KMS-11 (cell line): Measurements from ENCODE around the gene PTPRN2.

Experiments
- H2AFZ ChIP-seq: fragments of 200-600 bp; sonication (generic); 2 replicates; pipeline ENCODE4 v1.6.1; 2016; ENCODE audit warnings: antibody characterized with exemption, mixed run types, low read depth
- H3K27ac ChIP-seq: fragments of 200-600 bp; sonication (generic); 2 replicates; pipeline ENCODE4 v1.6.1; 2016; ENCODE audit warnings: mild to moderate bottlenecking, mixed run types
- H3K27me3 ChIP-seq: fragments of 200-600 bp; sonication (generic); 2 replicates; pipeline ENCODE4 v1.6.1; 2017; ENCODE audit warnings: mild to moderate bottlenecking, low read depth, mixed run types, moderate library complexity; ENCODE audit not compliant: insufficient read depth
- H3K36me3 ChIP-seq: fragments of 200-600 bp; sonication (generic); 2 replicates; pipeline ENCODE4 v1.6.1; 2017; ENCODE audit warnings: mild to moderate bottlenecking, mixed run types; ENCODE audit not compliant: insufficient read depth
- H3K4me1 ChIP-seq: fragments of 200-600 bp; sonication (generic); 2 replicates; pipeline ENCODE4 v1.6.1; 2016; ENCODE audit warnings: mild to moderate bottlenecking, low read depth, mixed run types; ENCODE audit not compliant: poor library complexity, severe bottlenecking
- H3K4me2 ChIP-seq: fragments of 200-600 bp; sonication (generic); 2 replicates; pipeline ENCODE4 v1.7.0; 2016; ENCODE audit warnings: mild to moderate bottlenecking, mixed run types
- H3K4me3 ChIP-seq: fragments of 200-600 bp; sonication (generic); IDR thresholded peaks from 2 replicates; pipeline ENCODE4 v1.6.1; 2017; ENCODE audit warnings: low read depth, low read length, mixed read lengths; ENCODE audit not compliant: insufficient read depth
- H3K79me2 ChIP-seq: fragments of 200-600 bp; sonication (generic); 2 replicates; pipeline ENCODE4 v1.6.1; 2016; ENCODE audit warnings: low read depth, mixed run types; ENCODE audit not compliant: insufficient read depth
- H3K9ac ChIP-seq: fragments of 200-600 bp; sonication (generic); 2 replicates; pipeline ENCODE4 v1.6.1; 2016; ENCODE audit warnings: mild to moderate bottlenecking, mixed run types
- H4K20me1 ChIP-seq: fragments of 200-600 bp; sonication (generic); 2 replicates; pipeline ENCODE4 v1.6.1; 2016; ENCODE audit warnings: mild to moderate bottlenecking, mixed run types; ENCODE audit not compliant: insufficient read depth
- CTCF ChIP-seq: fragments of 200-600 bp; sonication (generic); conservative IDR thresholded peaks from 2 replicates; pipeline ENCODE4 v1.6.1; 2017; ENCODE audit warnings: low read depth, mild to moderate bottlenecking, antibody characterized with exemption, low read length, moderate library complexity, mixed read lengths

Gene PTPRN2

GRCh38 chr7:158374146-158374545, 213.5 kb downstream of the PTPRN2 start:
- no peak overlapping the region for H2AFZ ChIP-seq
- H4K20me1 ChIP-seq, result no peaks in the 10 kb centered on the region
- H3K79me2 ChIP-seq, result no peaks in the 10 kb centered on the region
- no peak overlapping the region for H3K4me2 ChIP-seq
- no peak overlapping the region for H3K27ac ChIP-seq
- no peak overlapping the region for H3K9ac ChIP-seq
- H3K36me3 ChIP-seq, result no peaks in the 10 kb centered on the region
- no peak for TF ChIP-seq CTCF
- peaks cover 22% of the 10 kb centered on the region; the same call in 1 of the 2 replicates for H3K27me3 ChIP-seq
- no peak overlapping the region for H3K4me3 ChIP-seq
- no peaks in the 10 kb centered on the region for H3K4me1 ChIP-seq

- TF ChIP-seq CTCF, result no peak
- no peaks in the 10 kb centered on the region for H3K36me3 ChIP-seq
- no peak overlapping the region for H3K9ac ChIP-seq
Measured at GRCh38 chr7:158373476-158374133, 214.0 kb downstream of the PTPRN2 start.

GRCh38 chr7:158372400-158373342, 215.0 kb downstream of the PTPRN2 start:
- no peak overlapping the region for H3K9ac ChIP-seq
- H3K36me3 ChIP-seq, result no peaks in the 10 kb centered on the region
- no peaks in the 10 kb centered on the region for H4K20me1 ChIP-seq
- no peak for TF ChIP-seq CTCF
- no peaks in the 10 kb centered on the region for H3K79me2 ChIP-seq
- no peak overlapping the region for H3K27ac ChIP-seq
- H3K4me1 ChIP-seq, result no peaks in the 10 kb centered on the region
- H3K27me3 ChIP-seq, result peaks cover 22% of the 10 kb centered on the region; the same call in 1 of the 2 replicates
- H2AFZ ChIP-seq, result no peak overlapping the region
- no peak overlapping the region for H3K4me3 ChIP-seq
- no peak overlapping the region for H3K4me2 ChIP-seq

More at GRCh38 chr7:158373476-158374133, 214.0 kb downstream of the PTPRN2 start:
- Histone ChIP-seq H3K27ac (no peak overlapping the region), H3K4me3 (no peak overlapping the region), H3K4me1 (no peaks in the 10 kb centered on the region), H3K27me3 (peaks cover 22% of the 10 kb centered on the region; the same call in 1 of the 2 replicates), H3K4me2 (no peak overlapping the region), H4K20me1 (no peaks in the 10 kb centered on the region), H2AFZ (no peak overlapping the region), H3K79me2 (no peaks in the 10 kb centered on the region)

GRCh38 chr7:158371856-158372255, 215.8 kb downstream of the PTPRN2 start:
- H3K4me2 ChIP-seq, result no peak overlapping the region
- no peak overlapping the region for H3K4me3 ChIP-seq
- H3K79me2 ChIP-seq, result no peaks in the 10 kb centered on the region
- H3K27me3 ChIP-seq, result peaks cover 22% of the 10 kb centered on the region; the same call in 1 of the 2 replicates
- H3K36me3 ChIP-seq, result no peaks in the 10 kb centered on the region
- H3K27ac ChIP-seq, result no peak overlapping the region
- no peaks in the 10 kb centered on the region for H3K4me1 ChIP-seq
- H2AFZ ChIP-seq, result no peak overlapping the region
- no peaks in the 10 kb centered on the region for H4K20me1 ChIP-seq
- no peak for TF ChIP-seq CTCF
- no peak overlapping the region for H3K9ac ChIP-seq
